Fibroblast of gingiva (primary cell): ENCODE results near the gene PNLDC1.
"Not testable (repeated sequence)": the region's sequence is repeated elsewhere in the genome, so short reads cannot be mapped to it uniquely, and the experiment has no call there.

Experiments
- DNase-seq: peaks from one replicate; pipeline ENCODE4 v3.0.0-alpha.2; 2011; ENCODE audit warnings: low read depth

PNLDC1 gene

GRCh38 chr6:159778542-159779103 is 21.5 kb upstream of the PNLDC1 start:
- no peak for DNase-seq

DNA sequence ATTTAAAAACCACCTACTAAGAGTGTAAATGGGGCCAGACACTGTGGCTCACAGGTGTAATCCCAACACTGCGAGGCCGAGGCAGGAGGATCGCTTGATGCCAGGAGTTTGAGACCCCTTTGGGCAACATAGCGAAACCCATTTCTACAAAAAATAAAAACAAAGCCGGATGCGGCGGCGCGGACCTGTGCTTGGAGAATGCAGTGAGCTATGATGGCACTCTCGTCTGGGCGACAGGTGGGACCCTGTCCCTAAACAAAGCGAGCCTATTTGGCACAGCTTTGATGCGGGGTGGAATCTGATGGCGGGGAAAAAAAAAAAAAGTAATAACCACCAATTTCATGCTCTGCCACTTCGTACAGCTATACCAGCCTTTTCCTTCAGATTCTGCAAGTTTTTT is 11.8 kb upstream of the PNLDC1 start:
- no peak for DNase-seq

- DNase-seq: peak; percentile 22
These were observed 11.2 kb upstream of the PNLDC1 start for GRCh38 chr6:159788753-159789376.

DNA sequence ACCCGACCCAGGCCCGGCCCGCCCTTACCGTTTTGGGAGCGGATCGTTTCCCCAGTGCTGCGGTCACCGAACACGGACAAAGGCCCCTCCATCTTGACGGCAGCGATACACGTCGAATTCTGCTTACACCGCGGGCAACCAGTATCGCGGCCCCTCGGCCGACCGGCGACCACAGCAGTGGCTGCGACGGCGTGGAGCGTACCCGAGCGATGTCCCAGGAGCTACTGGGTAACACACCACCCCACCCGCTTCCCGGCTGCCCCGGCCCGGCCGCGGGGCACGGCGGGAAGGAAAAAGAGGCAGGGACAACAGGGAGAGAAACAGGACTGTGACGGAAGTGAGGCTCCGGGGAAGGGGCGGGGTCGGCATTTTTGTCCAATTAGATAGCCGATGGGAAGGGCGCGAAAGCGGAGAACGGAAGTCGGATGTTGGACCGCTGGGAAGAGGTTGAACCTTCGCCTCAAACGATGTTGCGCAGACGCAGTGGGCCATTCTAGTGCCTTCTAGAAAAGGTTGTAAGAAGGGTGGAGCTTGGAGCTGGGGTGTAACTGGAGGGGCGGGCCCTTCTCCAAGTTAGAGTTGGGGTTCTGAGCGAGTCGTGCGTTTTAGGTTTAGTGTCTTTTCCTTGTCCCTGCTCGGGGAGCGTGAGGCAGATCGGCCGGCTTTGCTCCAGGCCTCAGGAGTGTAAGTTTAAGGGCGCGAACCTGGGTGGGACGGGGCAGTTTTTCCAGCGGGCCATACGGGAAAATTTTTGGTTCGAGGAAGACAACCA is 10.5 kb upstream of the PNLDC1 start, which contains the start of gene TCP1:
Gene TCP1 (minus strand): TSS at position 226 of the 772 bp plus-strand sequence. CDS start 134 bp downstream, at position 92.
- DNase-seq: peak; percentile 99

DNA sequence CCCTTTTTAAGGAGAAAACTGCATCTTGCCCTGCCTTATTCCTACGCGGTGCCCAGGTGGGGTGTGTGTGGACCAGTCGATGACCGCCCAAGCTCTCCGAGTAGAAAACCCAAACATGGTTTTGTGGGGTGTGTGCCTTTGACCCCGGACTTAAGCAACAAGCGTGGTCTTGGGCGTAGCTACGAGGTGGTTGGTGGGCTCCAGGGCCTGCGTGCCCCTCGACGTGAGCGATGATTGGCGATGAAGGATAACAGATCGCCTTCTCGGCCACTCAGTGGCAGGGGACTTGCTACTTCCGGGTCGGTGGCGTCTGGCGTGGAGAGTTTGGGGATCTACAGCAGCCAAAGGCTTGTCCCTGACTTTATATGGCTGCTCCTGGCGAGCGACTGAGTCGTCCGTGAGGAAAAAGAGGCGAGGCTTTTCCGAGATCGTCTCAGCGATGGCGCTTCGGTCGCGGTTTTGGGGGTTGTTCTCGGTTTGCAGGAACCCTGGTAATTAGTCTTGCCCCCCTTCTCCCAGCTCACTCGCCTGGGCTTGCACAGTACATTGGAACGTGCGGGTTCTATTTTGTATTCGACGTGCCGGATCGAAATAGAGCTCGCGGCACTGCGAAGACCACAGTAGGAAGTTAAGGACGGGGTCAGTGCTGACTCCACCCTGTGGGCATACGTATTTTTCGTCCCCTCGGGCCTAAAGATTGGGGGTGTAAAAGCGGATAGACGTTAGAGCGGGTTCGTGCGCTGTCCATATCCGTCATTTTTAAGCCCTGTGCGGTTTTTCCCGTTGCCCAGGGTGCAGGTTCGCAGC is 9.7 kb upstream of the PNLDC1 start, which contains the start of gene MRPL18:
Gene MRPL18 (plus strand): TSS at position 319 of the 807 bp plus-strand sequence. CDS start 121 bp downstream, at position 440.
- peak; percentile 99 for DNase-seq

- no peak for DNase-seq
These were observed 9.0 kb upstream of the PNLDC1 start for GRCh38 chr6:159790956-159791598.

GRCh38 chr6:159794976-159795375 is 5.1 kb upstream of the PNLDC1 start:
- not testable (repeated sequence) for DNase-seq

DNA sequence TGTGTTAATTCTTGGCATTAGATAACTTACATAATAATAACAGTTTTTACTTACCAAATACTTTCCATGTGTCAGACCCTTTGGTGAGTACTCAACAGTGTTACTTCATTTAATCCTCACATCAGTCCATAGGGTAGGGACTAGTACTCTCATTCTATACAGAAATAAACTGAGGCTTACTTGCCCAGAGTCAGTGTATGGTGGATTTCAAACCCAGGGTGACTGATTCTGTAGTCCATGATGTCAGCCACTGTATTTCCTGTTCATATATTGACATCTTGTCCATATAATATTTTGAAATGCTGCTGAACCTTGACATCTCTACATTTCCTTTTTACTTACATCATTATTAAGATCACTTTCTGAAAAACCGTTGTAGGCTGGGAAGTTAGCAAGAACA is 2.5 kb upstream of the PNLDC1 start:
- no peak for DNase-seq

DNA sequence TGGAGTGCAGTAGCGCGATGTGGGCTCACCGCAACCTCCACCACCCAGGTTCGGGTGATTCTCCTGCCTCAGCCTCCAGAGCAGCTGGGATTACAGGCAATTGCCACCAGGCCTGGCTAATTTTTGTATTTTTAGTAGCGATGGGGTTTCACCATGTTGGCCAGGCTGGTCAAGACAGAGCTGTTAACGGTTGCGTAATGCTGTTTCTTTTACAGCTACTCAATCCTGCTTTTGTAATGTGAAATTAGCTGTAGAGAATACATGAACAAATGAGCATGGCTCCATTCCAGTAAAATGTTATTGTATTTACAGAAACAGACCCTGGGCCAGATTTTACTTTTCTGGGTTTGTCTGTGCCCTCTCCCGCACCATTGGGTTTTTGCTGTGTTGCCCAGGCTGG is 1.9 kb downstream of the PNLDC1 start:
- DNase-seq: peak; percentile 65

GRCh38 chr6:159804504-159804903 is 4.4 kb downstream of the PNLDC1 start:
- DNase-seq: no peak

- DNase-seq: no peak
These were observed 5.5 kb downstream of the PNLDC1 start for GRCh38 chr6:159805440-159806020.

GRCh38 chr6:159806021-159806458 is 6.0 kb downstream of the PNLDC1 start:
- DNase-seq: no peak

- no peak for DNase-seq
These were observed 7.2 kb downstream of the PNLDC1 start for GRCh38 chr6:159807150-159807858.

DNA sequence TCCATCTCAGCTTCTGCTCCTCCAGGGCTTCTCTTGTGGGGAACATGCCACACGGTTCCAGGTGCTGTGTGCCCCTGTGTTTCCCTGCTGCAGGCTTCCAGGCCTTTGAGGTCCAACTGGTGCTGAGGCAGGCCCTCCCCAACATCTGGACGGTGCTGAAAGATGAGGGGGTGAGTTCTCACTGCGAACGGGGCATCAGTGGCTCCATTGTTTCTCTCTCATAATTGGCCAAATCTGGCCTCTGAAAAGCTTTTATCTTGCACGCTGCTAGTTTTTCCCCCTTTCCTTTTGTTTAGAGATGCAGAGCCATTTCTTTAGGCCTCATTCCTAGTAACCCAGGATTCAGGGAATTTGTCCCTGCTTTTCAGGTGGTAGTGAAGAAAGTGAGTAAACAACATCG is 8.6 kb downstream of the PNLDC1 start:
- DNase-seq: no peak

- DNase-seq: no peak
These were observed 9.1 kb downstream of the PNLDC1 start for GRCh38 chr6:159809149-159809548.

DNA sequence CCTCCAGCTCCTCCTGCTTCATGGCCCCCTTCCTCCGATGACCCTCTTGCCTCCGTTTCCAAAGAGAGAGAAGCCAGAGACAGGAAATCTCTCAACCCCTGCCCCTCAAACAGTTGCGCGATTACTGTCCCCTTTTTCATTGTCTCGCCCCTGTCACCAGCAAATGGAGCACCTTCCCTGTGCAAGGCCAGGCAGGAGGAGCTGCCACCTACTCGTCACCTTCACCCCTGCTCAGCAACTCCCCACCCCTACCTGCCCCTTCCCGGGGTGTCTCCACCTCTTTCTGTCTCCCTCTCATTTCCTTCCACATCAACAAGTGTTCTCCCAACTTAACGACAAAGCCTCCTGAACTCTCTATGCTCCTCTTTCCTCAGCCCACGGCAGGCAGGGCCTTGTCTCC is 13.7 kb downstream of the PNLDC1 start:
- no peak for DNase-seq

DNA sequence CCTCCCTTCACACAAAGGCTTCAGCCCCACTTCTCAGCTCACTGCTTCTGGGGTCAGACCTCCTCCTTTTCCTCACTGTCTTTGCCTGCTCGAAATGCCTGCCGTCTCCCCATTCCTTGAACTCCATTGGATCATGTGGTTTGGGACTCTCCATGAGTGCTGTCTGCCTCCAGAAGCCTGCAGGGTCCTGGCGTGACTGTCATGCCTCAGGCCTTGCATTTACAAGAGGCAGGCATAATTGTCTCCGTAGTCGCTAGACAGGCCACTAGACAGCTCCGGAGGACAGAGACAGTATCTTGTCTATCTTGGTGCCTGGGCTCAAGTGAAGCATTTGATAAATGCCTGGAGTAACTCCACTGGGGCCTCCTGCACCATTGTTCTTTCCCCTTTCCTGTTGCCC is 15.3 kb downstream of the PNLDC1 start:
- DNase-seq: no peak

DNA sequence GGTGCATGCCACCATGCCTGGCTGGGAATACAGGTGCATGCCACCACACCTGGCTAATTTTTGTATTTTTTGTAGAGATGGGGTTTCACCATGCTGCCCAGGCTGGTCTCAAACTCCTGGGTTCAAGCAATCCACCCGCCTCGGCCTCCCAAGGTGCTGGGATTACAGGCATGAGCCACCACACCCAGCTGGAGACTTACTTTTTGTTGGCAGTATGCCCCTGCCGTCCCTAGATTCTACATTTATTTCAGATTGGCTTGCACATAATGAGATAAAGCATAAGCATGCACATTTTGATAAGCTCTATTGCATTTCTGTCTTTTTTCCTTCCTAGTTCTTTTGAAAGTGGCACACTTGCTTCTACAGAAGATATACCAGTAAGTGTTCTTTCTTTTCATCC is 16.7 kb downstream of the PNLDC1 start:
- DNase-seq: not testable (repeated sequence)

DNA sequence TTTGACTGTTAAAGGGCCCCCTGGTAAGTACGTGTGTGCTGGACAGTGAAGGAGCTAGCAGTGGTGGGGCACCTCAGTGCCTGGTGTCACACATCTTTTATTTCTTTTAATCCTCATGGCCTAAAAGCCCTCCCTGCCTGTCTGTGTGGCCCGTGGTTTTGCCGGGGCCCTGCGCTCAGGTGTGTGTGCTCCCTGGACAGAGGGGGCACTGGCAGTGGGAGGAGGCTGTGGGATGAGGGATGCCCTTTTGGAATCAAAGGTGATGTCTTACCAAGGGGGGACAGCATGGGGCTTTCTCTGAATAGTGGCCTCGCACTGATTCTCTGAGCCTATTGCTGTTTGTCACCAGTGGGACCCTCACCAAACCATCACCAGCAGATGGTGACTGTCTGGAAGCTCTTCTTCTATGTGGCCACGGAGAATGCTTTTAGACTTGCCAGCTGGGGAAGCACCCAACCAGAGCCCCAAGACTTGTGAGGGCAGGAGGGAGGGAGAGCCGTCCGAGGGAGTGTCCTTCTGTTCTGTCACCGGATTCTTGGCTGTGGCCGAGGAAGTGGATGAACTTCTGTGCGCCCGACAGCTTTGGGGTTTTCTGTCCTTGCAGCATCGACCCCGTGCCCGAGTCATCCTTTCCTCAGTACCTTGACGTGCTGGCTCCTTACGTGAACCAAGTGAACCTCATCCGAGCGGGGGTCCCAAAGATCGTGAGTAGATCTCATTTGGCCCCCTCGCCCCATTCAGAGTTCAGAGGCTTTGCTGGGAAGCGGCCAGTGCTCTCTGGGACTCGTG is 18.1 kb downstream of the PNLDC1 start:
- DNase-seq: no peak

DNA sequence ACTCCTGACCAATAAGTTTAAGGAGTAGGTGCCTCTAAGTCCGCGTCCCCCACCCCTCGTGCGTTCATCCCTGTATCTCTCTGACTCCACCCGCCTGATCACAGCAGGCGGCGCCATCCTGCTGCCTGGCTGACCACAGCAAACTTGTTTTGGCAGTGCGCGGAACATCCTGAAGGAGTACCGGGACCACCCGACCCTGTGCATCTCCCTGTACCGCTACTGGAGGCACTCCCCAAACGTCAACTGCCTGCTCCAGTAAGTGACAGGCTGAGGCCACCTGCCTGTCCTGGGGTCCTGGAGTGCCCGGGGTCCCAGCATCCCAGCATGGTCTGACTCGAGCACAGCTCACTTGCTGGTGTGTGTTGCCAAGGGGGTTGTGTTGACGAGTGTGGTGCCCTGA is 19.0 kb downstream of the PNLDC1 start:
- no peak for DNase-seq
